GM19467 (cell line): Measurements from ENCODE around the gene VPS45.
"Not testable (repeated sequence)": the region's sequence is repeated elsewhere in the genome, so short reads cannot be mapped to it uniquely, and the experiment has no call there.

Experiments
- ATAC-seq: cut with Tn5 transposase; IDR thresholded peaks from one replicate; pipeline ENCODE4 v1.9.1; 2021; ENCODE audit warnings: mild to moderate bottlenecking, moderate library complexity; ENCODE audit not compliant: unreplicated experiment

VPS45 gene, protein sequence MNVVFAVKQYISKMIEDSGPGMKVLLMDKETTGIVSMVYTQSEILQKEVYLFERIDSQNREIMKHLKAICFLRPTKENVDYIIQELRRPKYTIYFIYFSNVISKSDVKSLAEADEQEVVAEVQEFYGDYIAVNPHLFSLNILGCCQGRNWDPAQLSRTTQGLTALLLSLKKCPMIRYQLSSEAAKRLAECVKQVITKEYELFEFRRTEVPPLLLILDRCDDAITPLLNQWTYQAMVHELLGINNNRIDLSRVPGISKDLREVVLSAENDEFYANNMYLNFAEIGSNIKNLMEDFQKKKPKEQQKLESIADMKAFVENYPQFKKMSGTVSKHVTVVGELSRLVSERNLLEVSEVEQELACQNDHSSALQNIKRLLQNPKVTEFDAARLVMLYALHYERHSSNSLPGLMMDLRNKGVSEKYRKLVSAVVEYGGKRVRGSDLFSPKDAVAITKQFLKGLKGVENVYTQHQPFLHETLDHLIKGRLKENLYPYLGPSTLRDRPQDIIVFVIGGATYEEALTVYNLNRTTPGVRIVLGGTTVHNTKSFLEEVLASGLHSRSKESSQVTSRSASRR

GRCh38 chr1:150067184-150068108, at the start of gene VPS45:
Gene VPS45 (plus strand): TSS chr1:150067776. CDS start chr1:150067858, 82 bp downstream.
- peak; percentile 76 for ATAC-seq

- ATAC-seq: no peak
Measured at GRCh38 chr1:150018165-150018564, 49.4 kb upstream of the VPS45 start.

DNA sequence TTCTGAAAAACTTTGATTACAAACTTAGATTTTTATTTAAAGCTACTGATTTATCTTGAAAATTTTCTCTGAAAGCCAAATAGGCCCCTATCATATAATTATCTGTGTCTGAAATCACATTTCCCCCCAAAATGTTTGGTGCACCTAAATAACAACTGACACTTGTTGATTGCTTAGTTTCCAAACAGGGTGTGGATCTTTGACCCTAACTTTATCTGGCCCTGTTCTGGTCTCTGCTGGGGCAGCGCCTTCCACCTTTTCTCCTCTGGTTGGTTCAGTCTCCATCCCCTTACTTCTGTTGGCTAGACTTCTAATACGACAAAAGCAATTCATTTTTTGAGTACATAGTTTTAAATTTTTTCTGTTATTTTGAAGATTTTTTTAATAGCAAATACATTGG, 46.9 kb upstream of the VPS45 start:
- ATAC-seq: no peak

GRCh38 chr1:150021191-150021694, 46.3 kb upstream of the VPS45 start:
- ATAC-seq: no peak

DNA sequence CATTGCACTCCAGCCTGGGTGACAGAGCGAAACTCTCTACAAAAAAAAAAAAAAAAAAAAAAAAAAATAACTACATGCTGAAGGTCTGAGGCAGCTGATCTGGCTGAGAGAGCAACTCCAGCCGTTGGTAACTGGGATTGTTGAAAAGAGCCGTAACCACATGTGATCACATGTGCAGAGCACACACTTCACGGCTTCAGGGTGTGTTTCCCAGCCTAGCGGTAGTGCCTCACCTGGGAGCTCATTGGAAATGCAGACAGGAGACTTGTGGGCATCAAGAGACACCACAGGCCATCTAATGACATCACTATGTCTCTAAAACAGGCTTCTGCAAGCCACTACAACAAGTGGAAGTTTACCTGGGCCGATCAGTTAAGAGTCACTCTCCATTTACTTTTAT, 45.2 kb upstream of the VPS45 start:
- no peak for ATAC-seq

DNA sequence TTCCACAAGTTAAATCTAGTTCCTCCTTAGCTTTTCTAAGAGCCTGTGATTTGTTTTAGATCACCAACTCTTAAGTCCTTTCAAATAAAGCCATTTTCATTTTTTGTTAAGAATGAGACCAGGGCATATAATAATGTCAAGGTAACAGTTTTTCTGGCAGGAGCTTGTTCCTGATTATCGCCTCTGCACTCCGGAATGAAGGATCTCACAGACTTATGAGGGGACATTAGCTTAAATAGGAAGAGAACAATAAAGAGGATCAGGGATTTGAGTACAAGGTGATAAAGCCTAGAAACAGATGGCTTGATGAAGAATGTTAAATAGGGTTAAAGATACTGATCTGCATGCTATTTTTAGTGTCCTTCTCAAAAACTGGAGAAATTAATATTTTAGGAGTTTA, 43.4 kb upstream of the VPS45 start:
- no peak for ATAC-seq

GRCh38 chr1:150028322-150028721, 39.3 kb upstream of the VPS45 start:
- no peak for ATAC-seq

GRCh38 chr1:150034336-150034735, 33.2 kb upstream of the VPS45 start:
- ATAC-seq: no peak

DNA sequence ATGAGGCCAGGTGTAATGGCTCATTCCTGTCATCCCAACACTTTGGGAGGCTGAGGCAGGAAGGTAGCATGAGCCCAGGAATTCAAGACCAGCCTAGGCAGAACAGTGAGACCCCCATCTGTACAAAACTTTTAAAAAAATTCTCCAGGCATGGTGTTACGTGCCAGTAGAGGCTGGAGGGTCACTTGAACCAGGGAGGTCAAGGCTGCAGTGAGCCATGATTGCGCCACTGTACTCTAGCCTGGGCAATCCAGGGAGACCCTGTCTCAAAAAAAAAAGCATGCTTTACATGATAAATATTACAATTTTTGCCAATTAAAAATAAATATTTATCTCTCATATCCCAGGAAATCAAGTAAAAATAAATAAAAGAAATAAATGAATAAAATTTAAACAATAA, 17.6 kb upstream of the VPS45 start:
- no peak for ATAC-seq

DNA sequence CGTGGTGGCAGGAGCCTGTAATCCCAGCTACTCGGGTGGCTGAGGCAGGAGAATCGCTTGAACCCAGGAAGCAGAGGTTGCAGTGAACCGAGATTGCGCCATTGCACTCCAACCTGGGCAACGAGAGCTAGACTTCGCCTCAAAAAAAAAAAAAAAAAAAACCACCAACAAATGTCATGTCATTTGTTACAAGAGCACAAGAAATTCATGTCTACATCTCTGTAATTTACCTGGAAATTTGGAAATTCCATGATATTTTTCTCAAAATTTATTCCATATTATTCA, 16.5 kb upstream of the VPS45 start:
- ATAC-seq: no peak

DNA sequence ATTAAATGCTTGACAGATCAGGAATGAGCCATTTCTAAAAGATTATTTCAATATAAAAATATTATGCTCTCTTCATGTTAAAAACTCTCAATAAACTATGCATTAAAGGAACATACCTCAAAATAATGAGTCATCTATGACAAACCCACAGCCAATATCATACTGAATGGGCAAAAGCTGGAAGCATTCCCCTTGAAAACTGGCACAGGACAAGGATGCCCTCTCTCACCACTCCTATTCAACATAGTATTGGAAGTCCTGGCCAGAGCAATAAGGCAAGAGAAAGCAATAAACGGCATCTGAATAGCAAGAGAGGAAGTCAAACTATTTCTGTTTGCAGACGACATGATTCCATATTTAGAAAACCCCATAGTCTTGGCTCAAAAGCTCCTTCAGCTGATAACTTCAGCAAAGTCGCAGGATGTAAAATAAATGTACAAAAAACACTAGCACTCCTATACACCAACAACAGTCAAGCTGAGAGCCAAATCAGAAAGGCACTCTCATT, 15.6 kb upstream of the VPS45 start:
- ATAC-seq: not testable (repeated sequence)

GRCh38 chr1:150053926-150054325, 13.7 kb upstream of the VPS45 start:
- ATAC-seq: no peak

DNA sequence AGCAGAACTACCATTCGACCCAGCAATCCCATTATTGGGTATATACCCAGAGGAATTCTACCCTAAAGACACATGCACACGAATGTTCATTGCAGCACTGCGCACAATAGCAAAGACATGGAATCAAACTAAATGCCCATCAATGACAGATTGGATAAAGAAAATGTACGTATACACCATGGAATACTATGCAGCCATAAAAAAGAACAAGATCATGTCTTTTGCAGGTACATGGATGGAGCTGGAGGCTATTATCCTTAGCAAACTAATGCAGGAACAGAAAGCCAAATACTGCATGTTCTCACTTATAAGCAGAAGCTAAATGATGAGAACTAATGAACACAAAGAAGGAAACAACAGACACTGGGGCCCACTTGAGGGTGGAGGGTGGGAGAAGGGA, 12.1 kb upstream of the VPS45 start:
- not testable (repeated sequence) for ATAC-seq

GRCh38 chr1:150056407-150056806, 11.2 kb upstream of the VPS45 start:
- no peak for ATAC-seq

GRCh38 chr1:150060260-150060659, 7.3 kb upstream of the VPS45 start:
- no peak for ATAC-seq

GRCh38 chr1:150061632-150062101, 5.9 kb upstream of the VPS45 start:
- no peak for ATAC-seq

DNA sequence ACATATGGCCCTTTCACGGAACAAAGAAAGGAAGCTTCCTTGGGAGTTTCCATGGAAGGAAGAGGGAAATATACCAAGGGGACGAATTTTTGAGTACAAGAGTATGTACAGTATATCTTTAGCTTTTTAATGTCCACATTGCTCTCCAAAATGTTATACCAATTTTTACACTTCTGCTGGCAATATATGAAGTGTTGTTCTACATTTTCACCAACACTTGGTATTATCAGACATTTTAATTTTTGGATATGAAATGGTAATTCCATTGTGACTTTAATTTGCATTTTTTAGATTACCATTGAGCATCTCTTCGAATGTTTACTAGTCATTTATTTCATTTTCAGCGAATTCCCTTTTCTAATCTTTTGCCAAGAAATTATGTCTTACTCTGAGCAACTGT, 5.5 kb upstream of the VPS45 start:
- ATAC-seq: no peak

DNA sequence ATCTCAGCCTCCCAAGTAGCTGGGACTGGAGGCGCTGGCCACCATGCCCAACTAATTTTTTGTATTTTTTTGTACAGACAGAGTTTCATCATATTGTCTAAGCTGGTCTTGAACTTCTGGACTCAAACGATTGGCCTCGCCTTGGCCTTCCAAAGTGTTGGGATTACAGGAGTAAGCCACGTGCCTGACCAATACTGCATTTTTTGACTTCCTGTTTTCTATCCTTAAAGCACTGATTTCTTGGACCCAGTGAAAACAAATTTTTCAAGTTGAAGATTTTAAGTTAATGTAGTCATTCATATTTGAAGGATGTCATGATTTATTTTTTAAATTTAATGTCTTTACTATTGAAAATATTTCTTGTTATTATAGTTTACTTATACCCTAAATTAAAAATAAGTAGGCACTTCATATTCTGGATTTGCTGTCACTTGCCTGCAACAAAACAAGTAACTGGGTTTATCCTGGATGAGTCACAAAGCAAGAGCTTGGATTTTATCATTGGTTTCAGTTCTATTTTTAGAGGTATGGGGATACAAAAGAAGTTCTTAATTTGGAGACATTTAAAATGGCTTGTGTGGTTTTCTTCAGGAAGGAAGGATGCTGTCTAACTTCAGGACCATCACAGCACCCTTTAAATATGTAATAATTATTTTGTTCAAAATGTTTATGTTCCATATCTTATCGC, 2.2 kb upstream of the VPS45 start:
- ATAC-seq: no peak

GRCh38 chr1:150066328-150066727, 1.2 kb upstream of the VPS45 start:
- no peak for ATAC-seq

GRCh38 chr1:150066838-150067183, 765 bp upstream of the VPS45 start:
- ATAC-seq: peak; percentile 20

- ATAC-seq: no peak
Measured at GRCh38 chr1:150068109-150068435, 496 bp downstream of the VPS45 start.
